HG03280 (cell line): ENCODE data around the gene KRTAP5-10.
"Not testable (repeated sequence)": the region's sequence is repeated elsewhere in the genome, so short reads cannot be mapped to it uniquely, and the experiment has no call there.

Experiments used
- ATAC-seq: cut with Tn5 transposase; IDR thresholded peaks from one replicate; pipeline ENCODE4 v1.9.1; 2021; ENCODE audit warnings: mild to moderate bottlenecking, moderate library complexity; ENCODE audit not compliant: unreplicated experiment

KRTAP5-10 gene

DNA sequence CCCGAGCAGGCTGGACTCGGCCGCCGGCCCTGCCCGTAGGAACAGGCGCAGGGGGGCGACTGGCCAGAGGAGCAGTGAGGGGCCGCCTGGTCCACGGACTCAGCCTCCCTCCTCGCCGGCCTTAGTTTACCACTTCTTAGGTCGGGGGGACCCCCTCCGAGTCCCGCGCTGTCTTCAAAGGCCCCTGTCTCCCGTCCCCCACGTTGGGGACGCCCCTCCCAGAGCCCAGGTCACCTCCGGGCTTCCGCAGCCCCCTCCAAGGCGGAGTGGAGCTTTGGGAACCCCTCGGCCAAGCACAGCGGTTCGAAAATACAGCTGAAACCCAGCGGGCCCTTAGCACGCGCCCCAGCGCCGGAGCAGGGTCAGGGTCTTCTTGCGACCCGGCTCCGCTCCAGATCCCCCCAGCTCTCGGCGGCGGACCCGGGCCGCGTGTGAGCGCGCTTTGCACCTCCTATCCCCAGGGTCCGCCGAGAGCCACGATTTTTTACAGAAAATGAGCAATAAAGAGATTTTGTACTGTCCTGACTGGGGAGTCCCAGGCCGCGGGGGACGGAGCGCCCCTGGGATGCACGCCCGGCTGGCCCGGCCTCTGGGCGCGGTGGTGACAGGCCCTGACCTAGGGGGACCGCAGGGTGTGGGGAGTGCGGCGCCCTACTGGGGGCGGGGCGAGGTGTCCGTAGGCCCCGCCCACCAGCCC lies 42.3 kb downstream of the KRTAP5-10 start:
- ATAC-seq, result not testable (repeated sequence)

DNA sequence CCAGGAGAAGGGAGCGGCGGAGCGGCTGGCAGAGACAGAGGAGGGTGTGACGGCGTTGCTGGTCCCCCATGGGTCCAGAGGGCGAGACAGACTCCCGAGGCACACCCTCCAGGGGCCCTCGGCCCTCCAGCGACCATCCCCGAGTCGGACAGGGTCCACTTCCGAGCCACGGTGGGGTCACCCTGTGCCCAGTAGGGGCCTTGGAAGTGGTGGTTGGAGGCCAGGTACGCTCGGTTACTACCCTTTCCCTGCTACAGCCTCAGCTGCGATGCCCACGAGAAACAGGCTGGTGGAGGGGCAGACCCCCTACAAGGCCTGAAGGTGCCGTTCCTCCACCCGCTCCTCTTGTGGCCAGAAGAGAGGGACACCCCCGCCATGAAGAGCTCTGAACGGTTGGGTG lies 42.9 kb downstream of the KRTAP5-10 start:
- ATAC-seq, result not testable (repeated sequence)

DNA sequence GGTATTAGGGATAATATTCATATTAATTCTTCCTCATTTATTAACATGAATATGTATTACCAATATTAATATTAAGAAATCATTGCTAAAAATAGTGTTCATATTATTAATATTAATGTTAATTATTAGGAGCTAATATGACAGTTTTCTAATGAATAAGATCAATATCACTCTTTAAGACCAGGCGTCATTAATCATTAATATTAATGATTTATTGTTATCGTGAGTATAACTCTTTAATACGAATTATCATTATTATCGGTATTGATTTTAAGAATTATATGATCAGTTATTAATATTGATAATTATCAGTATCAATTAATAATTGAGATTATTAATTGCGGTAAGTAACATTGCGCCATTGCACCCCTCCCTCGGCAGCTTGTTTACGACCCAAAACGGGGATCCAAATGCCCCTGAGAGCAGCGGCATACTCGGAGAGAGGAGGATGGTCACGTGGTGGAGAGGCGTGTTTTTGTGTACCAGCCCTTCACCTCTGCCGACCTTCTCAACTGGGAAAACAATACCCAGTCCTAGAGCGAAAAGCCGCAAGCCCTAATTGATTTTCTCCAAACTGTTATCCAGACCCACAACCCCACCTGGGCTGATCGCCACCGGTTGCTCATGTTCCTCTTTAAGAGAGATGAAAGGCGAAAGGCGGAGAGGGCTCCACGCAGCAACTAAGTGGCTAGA lies 46.0 kb downstream of the KRTAP5-10 start:
- not testable (repeated sequence) for ATAC-seq

DNA sequence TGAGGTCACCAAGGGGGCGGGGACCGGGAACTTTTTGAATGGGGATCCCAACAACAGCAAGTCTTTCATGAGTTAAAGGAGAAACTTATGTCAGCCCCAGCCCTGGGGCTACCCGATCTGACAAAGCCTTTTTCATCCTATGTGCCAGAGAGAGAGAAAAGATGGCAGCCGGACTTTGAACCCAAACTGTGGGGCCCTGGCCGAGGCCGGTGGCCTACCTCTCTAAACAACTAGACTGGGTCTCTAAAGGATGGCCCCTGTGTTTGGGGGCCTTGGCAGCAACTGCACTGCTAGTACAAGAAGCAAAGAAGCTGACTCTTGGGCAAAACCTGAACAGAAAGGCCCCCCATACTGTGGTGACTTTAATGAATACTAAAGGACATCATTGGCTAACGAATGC lies 48.6 kb downstream of the KRTAP5-10 start:
- not testable (repeated sequence) for ATAC-seq

DNA sequence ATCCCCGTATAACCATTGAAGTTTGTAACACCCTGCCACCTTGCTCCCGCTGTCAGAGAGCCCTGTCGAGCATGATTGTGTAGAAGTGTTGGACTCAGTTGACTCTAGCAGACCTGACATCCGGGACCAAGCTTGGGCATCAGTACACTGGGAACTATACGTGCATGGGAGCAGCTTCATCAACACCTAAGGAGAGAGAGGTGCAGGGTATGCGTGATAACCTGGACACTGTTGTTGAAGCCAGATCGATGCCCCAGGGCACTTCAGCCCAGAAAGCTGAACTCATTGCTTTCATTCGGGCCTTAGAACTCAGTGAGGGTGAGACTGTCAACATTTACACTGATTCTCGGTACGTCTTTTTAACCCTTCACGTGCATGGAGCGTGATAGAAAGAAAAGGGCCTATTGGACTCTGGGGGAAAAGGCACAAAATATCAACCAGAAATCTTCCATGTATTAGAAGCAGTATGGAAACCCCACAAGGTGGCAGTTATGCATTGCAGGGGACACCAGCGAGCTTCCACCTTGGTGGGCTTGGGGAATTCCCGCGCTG lies 49.1 kb downstream of the KRTAP5-10 start:
- not testable (repeated sequence) for ATAC-seq

DNA sequence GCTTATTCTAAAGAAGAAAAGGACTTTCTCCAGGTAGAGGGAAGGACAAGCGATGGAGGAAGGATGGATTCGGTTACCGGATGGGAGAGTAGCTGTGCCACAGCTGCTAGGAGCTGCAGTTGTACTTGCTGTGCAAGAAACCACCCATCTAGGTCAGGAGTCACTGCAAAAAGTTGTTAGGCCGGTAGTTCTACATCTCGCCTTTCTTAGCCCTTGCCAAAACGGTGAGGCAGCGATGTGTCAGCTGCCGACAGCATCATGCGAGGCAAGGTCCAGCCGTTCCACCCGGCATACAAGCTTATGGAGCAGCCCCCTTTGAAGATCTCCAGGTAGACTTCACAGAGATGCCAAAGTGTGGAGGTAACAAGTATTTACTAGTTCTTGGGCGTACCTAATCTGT lies 49.6 kb downstream of the KRTAP5-10 start:
- not testable (repeated sequence) for ATAC-seq
